GM18873 (cell line): Measurements from ENCODE around the gene STUM.

Experiments used
- ATAC-seq: cut with Tn5 transposase; IDR thresholded peaks from one replicate; pipeline ENCODE4 v1.9.1; 2021; ENCODE audit warnings: mild to moderate bottlenecking, moderate library complexity, moderate number of reproducible peaks; ENCODE audit not compliant: unreplicated experiment, low FRiP score

STUM gene

DNA sequence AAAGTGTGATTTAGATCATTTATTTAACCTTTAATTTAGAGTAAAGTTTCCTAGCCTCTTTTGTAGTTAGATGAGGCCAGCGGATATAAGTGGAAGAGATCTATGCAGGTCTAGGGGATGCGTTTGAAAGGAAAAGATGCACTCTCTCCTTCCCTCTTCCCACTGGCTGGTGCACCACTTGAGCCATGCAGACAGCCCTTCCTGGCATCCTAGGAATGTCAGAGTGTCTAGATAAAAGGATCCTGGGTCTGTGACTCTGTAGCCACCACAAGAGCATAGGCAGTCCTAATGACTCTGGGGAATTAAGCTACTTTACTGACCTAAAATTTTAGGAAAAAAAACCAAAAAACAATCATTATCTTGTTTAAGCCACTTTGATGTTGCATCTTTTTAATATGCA, 16.0 kb upstream of the STUM start:
- ATAC-seq, result no peak

DNA sequence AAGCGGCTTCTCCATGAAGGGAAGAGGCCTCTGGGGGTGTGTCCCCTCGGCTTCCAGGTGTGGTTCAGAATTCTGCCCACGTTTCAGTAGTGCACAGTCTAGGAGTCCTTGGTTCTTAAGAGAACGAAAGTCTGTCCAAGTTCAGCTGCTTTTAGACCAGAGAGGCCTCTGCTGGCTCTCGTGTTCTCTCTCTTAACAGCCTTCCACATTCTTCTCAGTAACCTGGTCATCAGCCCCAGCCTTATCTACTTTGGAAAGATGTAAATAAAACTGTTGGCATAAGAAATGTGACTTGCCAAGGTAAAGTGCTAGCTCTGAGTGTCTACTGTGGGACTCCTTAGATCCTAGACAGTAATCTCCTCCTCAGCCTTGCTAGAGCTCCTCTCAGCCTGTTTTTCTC, 15.3 kb upstream of the STUM start:
- no peak for ATAC-seq

GRCh38 chr1:226534098-226534497, 14.5 kb upstream of the STUM start:
- ATAC-seq, result no peak

DNA sequence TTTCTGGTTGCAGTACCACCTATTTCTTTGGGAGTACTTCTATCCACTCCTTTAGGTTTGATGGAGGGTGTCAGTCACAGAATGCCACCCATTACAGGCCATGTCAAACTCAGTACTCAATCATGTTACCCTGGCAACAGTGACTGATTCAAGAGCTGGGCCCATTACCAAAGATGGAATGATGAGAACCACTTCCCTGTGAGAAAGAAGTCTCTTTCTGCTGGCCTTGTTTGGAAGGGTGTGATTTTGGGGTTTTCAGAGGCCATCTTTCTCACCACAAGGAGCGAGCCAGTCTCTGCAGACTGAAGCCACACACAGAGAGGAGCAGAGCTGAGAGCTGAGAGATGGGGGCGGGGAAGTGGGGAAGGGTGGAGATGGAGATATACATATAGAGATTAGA, 13.9 kb upstream of the STUM start:
- no peak for ATAC-seq

DNA sequence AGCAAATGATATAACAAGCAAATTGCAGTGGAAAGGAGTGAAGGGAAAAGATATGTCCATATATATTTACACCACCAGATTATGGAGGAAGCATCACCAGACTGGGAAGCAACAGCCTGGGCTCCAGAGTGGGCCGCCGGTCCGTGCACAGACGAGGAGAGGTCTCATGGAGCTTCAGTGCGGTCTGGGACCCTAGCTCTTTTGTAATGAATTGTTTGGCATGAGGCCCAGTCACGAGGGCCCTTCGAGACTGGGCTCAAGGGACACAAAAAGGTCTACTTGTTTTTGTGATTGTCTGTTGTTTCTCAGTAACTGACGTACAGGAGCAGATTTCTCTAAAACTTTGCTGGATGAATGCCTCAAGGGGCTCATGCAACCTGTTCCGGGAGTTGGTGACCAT, 12.9 kb upstream of the STUM start:
- ATAC-seq, result no peak

GRCh38 chr1:226541231-226541630, 7.3 kb upstream of the STUM start:
- no peak for ATAC-seq

DNA sequence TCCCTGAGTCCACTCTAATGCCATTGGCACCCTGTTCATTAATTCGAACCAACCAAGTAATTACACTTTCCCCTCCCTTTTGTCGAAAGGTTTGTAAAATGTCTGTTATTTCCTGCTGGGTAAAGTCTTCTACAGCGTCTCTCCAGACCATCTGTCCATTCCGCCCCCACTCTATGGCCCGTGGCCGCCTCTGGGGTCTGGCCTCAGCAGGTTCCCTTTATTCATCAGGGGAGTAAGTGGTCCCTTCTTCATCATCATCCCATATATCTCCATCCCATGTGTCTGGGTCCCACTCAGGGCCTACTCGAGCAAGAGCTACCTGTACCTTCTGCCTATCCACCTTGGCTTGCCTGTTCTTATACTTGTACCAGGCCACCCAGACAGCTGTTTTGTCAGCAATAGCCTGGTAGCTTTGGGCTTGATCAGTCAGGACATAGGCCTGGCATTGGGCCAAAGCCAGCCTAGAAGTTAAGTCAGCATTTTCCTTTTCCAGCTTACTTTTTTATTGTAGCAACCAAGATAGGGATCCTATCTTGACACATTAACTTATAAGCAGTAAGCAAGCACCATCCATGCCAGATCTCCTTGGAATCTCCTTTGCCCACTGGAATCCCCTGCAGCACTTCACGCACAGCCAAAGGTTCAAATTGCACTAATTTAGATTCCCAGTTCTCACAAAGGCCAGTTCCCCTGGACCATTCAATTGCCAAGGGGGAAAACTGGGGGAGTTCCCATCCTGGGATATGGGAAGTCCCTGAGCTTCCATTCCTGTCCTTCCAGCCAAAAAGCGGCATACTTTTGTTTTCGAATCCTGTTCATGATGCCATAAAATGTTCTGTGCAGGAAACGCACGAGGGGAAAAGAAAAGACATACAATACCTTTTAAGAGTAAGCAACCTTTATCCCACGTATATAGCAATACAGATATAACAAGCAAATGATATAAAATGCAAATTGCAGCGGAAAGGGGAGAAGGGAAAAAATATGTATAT, 6.6 kb upstream of the STUM start:
- ATAC-seq, result no peak

GRCh38 chr1:226542623-226543103, 5.9 kb upstream of the STUM start:
- ATAC-seq, result no peak

GRCh38 chr1:226545836-226546596, 2.5 kb upstream of the STUM start:
- ATAC-seq, result no peak

GRCh38 chr1:226546926-226547325, 1.6 kb upstream of the STUM start:
- no peak for ATAC-seq

DNA sequence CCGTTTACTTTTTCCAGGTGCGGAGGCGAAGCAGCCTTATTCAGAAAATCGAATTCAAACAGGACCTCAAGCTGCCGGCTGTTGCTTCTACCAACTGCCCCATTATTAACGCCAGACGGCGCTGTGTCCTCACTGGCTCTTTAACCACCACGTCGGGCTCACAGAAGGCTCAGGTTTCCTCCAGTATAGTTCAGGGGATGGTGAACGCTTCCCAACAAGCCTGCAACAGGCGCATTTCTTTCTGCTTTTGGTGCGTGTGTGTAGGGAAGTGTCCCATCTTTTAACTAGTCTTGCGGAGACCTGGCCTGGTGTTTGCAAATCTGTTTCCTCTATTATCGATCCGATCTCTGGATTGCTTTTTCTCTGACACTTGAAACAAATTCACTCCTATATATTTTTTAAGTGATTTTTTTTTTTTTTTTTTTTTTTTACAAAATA, 791 bp upstream of the STUM start:
- no peak for ATAC-seq

- no peak for ATAC-seq
These were observed 751 bp downstream of the STUM start for GRCh38 chr1:226549094-226549936.

GRCh38 chr1:226549937-226550671, 1.5 kb downstream of the STUM start:
- no peak for ATAC-seq

GRCh38 chr1:226550672-226551041, 2.1 kb downstream of the STUM start:
- ATAC-seq, result no peak

GRCh38 chr1:226551299-226551698, 2.7 kb downstream of the STUM start:
- ATAC-seq, result no peak

DNA sequence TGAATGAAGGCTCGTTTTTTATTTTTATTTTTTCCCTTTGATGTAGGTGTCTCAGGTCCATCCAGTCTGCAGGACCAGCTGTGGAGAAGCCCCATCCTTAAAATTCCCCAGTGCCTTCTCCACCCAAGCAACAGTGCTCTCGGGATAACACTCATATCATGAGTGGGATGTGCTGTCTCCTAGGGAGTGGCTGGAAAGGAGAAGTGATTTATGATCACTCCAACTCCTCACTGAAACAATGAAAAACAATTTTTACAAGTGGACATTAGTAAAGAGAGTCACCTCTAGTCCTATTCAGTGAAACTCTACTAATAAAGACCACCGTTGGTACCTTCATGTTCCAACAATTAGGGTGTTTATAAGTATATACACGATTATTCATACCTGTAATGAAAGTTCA, 3.5 kb downstream of the STUM start:
- ATAC-seq, result no peak

DNA sequence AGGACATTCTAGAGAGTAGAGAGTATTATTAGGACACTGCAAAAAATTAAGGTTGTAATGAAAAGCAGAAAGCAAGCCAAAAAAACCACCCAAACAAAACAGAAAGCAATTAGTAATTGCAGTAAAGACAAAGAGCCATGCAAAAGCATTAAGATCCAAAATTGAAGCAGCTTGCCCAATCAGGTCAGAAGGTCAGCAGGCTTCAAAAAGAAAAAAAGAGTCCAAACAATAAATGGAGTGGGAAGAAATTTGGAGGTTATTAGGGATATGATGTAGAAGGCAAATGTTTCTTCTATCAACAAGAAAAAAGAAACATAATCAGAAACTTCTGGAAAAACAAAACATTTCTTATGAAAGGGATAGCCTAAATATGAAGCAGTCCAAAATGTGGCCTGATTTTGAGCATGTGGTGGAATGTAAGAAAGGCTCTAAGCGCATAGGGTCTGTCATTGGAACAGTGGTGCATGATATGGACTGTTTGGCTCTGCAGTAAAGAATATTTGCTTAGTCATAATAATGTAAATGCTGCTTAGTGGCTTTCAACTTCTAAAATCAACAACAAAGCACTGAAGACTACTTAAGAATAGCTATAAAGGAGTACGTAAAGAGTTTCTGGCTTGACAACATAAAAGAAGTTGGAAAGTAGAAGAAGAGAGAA, 4.8 kb downstream of the STUM start:
- no peak for ATAC-seq

DNA sequence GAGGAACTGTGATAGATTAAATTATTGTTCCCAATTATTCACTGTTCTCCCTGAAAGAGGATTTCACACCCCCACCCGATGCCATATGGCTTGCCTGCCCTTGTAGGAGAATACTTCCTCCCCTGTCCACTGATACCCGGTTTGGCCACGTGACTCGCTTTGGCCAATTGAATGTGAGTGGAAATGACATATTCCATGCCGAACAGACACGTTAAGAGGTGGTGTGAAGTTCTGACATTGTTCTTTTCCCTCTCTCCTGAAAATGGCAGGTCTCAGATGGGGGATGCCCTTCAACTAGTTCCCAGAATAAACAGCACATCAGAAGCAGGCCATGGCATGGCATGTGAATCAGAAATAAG, 5.3 kb downstream of the STUM start:
- no peak for ATAC-seq

- ATAC-seq, result no peak
These were observed 6.5 kb downstream of the STUM start for GRCh38 chr1:226555092-226555491.
